HG03135 (cell line): ENCODE measurements around the gene TIGD1.

Experiments used
- ATAC-seq: cut with Tn5 transposase; IDR thresholded peaks from one replicate; pipeline ENCODE4 v1.9.1; 2021; ENCODE audit warnings: mild to moderate bottlenecking, moderate library complexity; ENCODE audit not compliant: unreplicated experiment

The TIGD1 gene

DNA sequence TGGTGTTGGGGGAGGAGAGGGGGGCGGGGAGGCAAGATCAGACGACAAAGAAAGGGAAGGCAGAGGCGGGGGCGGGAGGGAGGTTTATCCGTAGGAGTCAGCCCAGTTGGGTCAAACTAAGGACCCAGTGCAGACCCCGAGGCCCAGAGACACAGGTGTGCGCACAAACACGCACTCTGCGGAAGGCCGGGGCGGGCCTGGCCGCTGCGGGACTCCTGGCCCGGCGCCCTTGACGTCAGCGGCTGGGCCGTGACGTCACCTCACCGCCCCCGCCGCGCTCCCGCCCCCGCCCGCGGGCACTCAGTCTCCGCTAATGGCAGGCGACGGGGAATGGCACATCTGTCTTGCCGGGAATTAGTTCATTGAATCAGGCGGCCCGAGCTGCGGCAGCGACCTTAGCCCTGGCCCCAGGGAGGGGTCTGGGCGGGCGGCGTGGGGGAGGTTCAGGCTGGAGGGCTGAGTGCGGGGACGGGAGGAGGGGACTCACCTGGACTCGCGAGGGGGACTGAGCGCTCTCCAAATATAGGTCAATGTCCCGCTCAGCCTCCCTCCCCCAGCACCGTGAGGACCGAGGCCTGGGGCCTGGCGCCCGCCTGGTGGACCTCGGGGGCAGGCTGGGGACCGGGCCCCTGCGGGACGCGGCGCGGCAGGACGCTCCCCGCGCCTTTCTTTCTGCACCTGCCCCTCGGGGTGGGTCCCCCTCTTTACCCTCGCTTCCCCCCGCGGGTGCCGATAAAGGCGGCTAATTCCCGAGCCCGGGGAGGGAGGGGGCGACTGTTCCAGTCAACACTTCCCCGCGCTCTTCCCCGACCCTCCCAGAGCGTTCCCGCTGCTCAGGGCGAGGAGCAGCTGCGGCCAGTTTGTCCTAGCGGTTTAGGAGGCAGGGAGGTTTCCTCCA is 47.2 kb downstream of the TIGD1 start:
- ATAC-seq: no peak

DNA sequence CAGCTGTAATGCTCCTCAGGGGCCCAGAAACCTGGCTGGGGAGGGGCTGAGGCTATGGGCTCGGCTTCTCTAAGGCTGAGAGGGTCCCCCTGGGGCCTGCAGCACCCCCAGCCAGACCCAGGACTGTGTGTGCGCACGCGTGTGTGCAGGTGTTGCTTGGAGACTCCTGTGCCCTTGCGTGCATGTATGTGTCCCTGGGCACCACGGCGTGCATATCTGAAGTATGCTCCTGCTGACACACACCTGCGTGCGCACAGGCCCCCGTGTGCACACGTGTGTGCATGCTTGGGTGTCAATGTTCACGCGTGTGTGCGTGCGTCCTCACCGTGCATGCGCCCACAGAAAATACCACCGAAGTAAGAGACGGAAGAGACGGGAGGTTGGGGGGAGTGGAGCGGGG is 47.8 kb downstream of the TIGD1 start:
- no peak for ATAC-seq

GRCh38 chr2:232501794-232502390 is 48.5 kb downstream of the TIGD1 start:
- ATAC-seq: no peak

DNA sequence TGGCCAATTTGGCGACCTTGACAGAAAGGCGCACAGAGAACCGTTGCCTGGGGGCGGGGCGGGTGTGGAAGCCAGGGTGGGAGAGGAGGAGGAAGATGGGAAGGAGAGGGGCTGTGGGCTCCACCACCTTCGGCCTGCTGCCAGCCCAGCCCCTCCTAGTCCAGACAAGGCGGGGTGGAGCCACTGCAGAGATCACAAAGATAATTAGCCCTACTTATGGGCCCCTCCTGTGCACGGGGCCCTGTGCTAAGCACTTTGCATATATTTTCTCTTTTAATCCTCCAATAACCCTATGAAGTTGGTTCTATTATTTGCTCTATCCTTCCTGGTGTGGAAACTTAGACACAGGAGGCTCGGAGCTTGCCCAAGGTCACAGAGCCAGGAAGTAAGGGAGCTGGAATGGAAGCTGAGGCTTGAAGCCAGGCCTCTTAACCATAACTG is 49.0 kb downstream of the TIGD1 start:
- ATAC-seq: no peak

DNA sequence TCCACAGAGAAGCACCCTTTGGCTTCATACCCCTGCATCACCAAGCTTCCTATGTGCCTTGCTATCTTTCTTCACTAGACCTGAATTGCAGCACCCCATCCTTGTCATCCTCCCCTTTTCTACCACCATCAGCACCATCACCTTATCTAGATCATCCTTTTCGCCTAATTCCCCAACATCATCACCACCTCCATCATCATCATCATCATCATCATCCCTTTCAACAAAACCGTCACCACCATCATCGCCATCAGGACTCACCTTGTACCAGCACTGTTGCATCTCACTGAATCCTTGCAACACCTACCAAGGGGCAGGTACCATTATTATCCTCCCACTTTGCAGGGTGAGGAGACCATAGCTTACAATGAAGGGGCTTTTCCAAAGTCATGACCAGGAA is 51.9 kb downstream of the TIGD1 start:
- ATAC-seq: no peak
